Suprapubic skin (tissue), 4 donors: ENCODE measurements around the gene SLC25A10. TPM values are rescaled to one million over a fixed set of nuclear protein-coding genes. Genes with fewer than 3 reads are reported as not detected.

Source experiments
- DNase-seq, 2 donors: peaks; one replicate each; pipeline ENCODE4 v3.0.0-alpha.2; 2019; ENCODE audit warnings: low spot score in 2 of 2
- H3K27ac ChIP-seq: fragments of 200-600 bp; sonication (generic); one replicate; pipeline ENCODE4 v1.5.1; 2019
- H3K27me3 ChIP-seq: fragments of 200-600 bp; sonication (generic); one replicate; pipeline ENCODE4 v1.5.1; 2019
- H3K36me3 ChIP-seq: fragments of 200-600 bp; sonication (generic); one replicate; pipeline ENCODE4 v1.5.1; 2019
- H3K4me1 ChIP-seq: fragments of 200-600 bp; sonication (generic); one replicate; pipeline ENCODE4 v1.5.1; 2019
- H3K4me3 ChIP-seq: fragments of 200-600 bp; sonication (generic); one replicate; pipeline ENCODE4 v1.5.1; 2019; ENCODE audit warnings: mild to moderate bottlenecking
- H3K9me3 ChIP-seq: fragments of 200-600 bp; sonication (generic); one replicate; pipeline ENCODE4 v1.5.1; 2019
- CTCF ChIP-seq, 2 donors: fragments of 200-600 bp in 1 of 2; fragments of 450-650 bp in 1 of 2; sonication (generic) in 1 of 2; IDR thresholded peaks; one replicate each; pipeline ENCODE4 v1.5.1; 2016 to 2019; ENCODE audit warnings: antibody characterized with exemption in 2 of 2, mild to moderate bottlenecking in 1 of 2, moderate library complexity in 1 of 2
- EP300 ChIP-seq: sonication (generic); formaldehyde crosslinking; IDR thresholded peaks from one replicate; pipeline ENCODE4 v1.6.1; 2017; ENCODE audit warnings: antibody characterized with exemption
- POLR2A ChIP-seq, 2 donors: fragments of 450-650 bp; IDR thresholded peaks; one replicate each; pipeline ENCODE4 v1.6.1; 2017; ENCODE audit warnings: antibody characterized with exemption in 2 of 2, mild to moderate bottlenecking in 2 of 2, moderate library complexity in 2 of 2
- POLR2AphosphoS5 ChIP-seq, 3 donors: sonication (generic); formaldehyde crosslinking; IDR thresholded peaks; one replicate each; pipeline ENCODE4 v1.6.1; 2017; ENCODE audit warnings: antibody characterized with exemption in 3 of 3
- WGBS: methylation state at CpG from one replicate; pipeline ENCODE4 v1.1.5; 2018; 5-methylcytosine and 5-hydroxymethylcytosine counted together
- total RNA-seq, 4 donors: library from RNA; depleted of rRNA; stranded (reverse); fragments of >200 nt; gene quantifications; one replicate each; pipeline ENCODE4 v1.1.0, GENCODE V29; 2016

The SLC25A10 gene
- total RNA-seq, 4 donors from 2014 or later, result 14.1 to 32.0 (median 16.9) TPM

GRCh38 chr17:81713556-81714411 lies 1.7 kb downstream of the SLC25A10 start:
- WGBS, result 57% methylated on average over 14 of the region's 36 CpGs
- Histone ChIP-seq H3K27me3 (no peaks in the 10 kb centered on the region), H3K36me3 (peaks cover 27% of the 10 kb centered on the region), H3K4me1 (peaks cover 55% of the 10 kb centered on the region), H3K27ac (peak overlapping the region; percentile 51), H3K4me3 (peak overlapping the region; percentile 95), H3K9me3 (no peaks in the 10 kb centered on the region)
- no peak for TF ChIP-seq POLR2A (IDR thresholded peaks at IDR 0.05)
- TF ChIP-seq POLR2AphosphoS5 (IDR thresholded peaks at IDR 0.05), result no peak
- TF ChIP-seq CTCF (IDR thresholded peaks at IDR 0.05), result no peak
- TF ChIP-seq EP300, result no peak
- no peak for DNase-seq

- Histone ChIP-seq H3K4me3 (peak overlapping the region; percentile 95), H3K9me3 (no peaks in the 10 kb centered on the region), H3K27me3 (no peaks in the 10 kb centered on the region), H3K27ac (no peak overlapping the region), H3K36me3 (peaks cover 34% of the 10 kb centered on the region), H3K4me1 (peaks cover 55% of the 10 kb centered on the region)
- TF ChIP-seq POLR2A (IDR thresholded peaks at IDR 0.05), result no peak
- no peak for TF ChIP-seq CTCF (IDR thresholded peaks at IDR 0.05)
- no peak for TF ChIP-seq POLR2AphosphoS5 (IDR thresholded peaks at IDR 0.05)
- no peak for TF ChIP-seq EP300
- 80% methylated on average over 4 of the region's 39 CpGs for WGBS
- no peak for DNase-seq
Observed at GRCh38 chr17:81714412-81715106, 2.5 kb downstream of the SLC25A10 start.

GRCh38 chr17:81715107-81715871 lies 3.2 kb downstream of the SLC25A10 start:
- peaks cover 51% of the 10 kb centered on the region for H3K4me1 ChIP-seq
- WGBS, result 97% methylated on average over 5 of the region's 32 CpGs
- DNase-seq, result no peak
- no peak overlapping the region for H3K27ac ChIP-seq
- H3K4me3 ChIP-seq, result no peak overlapping the region
- no peaks in the 10 kb centered on the region for H3K27me3 ChIP-seq
- H3K9me3 ChIP-seq, result no peaks in the 10 kb centered on the region
- H3K36me3 ChIP-seq, result peaks cover 34% of the 10 kb centered on the region
- TF ChIP-seq EP300 (no peak), POLR2A (IDR thresholded peaks at IDR 0.05) (no peak), POLR2AphosphoS5 (IDR thresholded peaks at IDR 0.05) (no peak), CTCF (IDR thresholded peaks at IDR 0.05) (no peak)

DNA sequence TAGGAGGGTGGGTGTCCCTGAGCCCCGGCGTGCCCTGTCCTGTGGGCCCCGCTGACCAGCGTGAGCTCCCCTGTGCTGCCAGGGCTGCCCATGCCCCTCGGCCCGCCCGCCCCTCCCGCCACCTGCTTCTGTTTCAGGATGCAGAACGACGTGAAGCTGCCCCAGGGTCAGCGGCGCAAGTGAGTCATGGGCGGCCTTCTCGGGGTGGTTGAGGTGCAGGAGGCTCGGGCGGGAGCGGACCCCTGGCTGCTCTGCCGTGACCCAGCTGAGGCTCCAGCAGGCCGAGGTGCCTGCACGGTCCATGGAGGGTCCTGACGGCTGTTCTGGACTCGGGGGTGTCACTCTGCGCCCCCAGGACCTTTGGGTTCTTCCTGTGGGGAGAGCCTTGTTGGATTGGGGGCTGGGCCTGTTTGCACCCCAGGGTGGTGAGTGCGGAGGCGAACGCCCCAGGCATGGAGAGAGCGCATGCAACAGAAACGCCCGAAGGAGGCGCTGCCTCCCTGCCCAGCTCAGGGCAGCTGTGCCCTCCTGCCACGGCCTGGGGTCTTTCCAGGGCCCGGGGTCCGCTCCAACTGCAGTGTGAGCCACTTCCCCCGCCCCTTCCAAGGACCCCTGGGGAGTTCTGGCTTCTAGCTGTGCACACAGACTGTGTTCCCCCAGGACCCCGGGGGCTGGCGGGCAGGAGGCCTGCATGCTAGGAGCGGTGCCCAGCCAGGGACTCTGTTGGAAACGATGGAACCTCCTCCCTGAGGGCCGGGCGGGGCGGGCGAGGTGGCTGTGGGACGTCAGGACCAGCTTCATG lies 4.0 kb downstream of the SLC25A10 start:
- peak in 1 of 2 donors; percentile 64 for DNase-seq
- TF ChIP-seq POLR2AphosphoS5 (IDR thresholded peaks at IDR 0.05) (no peak), CTCF (IDR thresholded peaks at IDR 0.05) (no peak), POLR2A (IDR thresholded peaks at IDR 0.05) (no peak), EP300 (no peak)
- H3K27ac ChIP-seq, result no peak overlapping the region
- H3K9me3 ChIP-seq, result no peaks in the 10 kb centered on the region
- H3K36me3 ChIP-seq, result peaks cover 34% of the 10 kb centered on the region
- WGBS, result 79% methylated on average over 15 of the region's 43 CpGs
- H3K27me3 ChIP-seq, result no peaks in the 10 kb centered on the region
- no peak overlapping the region for H3K4me3 ChIP-seq
- H3K4me1 ChIP-seq, result peaks cover 46% of the 10 kb centered on the region
